Activated effector memory CD4-positive, alpha-beta T cell treated with anti-CD3 and anti-CD28 coated beads, Interleukin-2, amount 50 U/mL, for 16 hours (primary cell): ENCODE data around the gene GOSR2.
"Not testable (repeated sequence)": the region's sequence is repeated elsewhere in the genome, so short reads cannot be mapped to it uniquely, and the experiment has no call there.

Experiments
- DNase-seq: peaks from one replicate; pipeline ENCODE4 v3.0.0-alpha.2; 2020

Gene GOSR2

DNA sequence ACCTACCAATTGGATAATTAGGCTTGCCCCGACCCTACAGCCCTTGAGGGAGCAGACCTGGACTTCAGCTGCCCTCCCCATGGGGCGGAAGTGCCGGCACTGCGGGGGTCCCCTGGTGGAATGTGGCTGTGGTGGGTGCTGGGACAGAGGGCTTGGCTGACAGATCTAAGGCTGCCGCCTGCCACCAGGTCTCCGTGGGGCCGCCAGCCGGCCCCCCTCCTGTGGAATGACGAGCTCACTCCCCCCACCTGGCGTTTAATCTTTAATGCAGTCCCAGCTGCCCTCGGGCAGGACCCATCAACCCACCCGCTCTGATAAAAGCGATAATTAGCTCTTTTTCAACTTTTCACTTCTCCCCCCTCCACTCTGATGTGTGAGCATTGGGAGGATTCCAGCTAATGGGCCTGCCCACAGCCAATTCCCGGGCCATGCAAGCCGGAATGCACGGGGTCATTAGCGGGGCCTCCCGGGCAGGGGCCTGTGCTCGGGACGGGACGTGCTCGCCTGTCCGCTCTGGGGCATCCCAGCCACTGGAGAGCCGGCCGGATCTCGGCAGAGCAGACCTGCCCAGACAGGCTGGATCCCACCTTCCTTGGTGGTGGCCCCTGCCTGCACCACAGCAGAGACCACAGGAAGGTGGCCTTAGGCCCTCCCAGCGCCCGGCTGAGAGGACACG lies 28.3 kb upstream of the GOSR2 start:
- no peak for DNase-seq

DNA sequence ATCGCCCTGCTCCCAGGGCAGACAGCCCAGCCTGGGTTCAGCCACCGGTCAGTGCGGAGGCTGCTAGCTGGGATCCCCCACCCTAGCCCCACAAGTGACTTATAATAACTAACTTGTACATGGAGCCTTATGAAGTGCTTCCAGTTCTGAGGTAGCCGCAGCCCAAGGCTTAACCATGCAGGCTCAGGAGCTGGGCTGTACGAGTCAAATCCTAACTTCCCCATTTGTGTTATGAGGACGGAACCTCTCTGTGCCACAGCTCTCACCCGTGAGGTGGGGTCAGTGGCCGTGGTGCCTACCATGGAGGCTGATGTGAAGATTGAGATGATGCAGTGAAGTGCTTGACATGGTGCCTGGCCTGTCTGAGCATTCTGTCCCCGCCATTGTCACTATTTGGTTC lies 27.8 kb upstream of the GOSR2 start:
- no peak for DNase-seq

DNA sequence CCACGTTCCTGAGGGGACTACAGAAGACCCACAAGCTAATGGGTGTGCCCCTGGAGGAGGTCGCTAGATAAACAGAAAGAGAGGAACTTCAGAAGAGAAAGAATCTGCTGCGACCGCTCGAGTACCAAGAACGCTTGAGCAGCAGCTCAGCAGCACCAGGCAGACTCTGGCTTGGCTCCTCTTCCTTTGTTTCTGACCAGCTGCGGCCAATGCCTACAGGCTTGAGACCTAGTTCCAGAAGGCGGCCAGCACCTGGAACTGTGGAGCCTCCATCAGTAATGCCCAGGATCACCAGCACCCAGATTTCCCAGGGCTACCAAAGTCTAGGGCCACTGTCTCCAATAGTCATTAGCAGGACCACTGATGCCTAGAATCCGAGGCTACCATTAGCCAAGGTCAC lies 26.0 kb upstream of the GOSR2 start:
- DNase-seq = no peak

DNA sequence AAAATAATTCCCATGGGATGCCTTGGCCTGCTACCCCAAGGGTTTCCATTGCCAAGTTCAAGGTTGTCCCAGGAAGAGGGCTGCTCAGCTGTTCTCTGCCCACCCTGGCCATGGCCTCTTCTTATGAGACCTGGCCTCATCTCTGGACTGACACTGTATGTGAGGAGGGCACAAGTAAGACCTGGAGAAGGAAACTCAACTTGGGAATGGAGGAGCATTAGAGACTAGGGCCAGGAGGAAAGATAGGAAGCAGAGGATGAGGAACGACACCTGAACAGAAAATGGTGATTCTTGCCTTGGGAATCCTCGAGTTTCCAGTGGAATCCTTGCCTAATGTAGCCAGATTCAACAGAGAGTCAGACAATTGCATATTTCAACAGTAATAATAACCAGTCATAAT lies 24.6 kb upstream of the GOSR2 start:
- no peak for DNase-seq

DNA sequence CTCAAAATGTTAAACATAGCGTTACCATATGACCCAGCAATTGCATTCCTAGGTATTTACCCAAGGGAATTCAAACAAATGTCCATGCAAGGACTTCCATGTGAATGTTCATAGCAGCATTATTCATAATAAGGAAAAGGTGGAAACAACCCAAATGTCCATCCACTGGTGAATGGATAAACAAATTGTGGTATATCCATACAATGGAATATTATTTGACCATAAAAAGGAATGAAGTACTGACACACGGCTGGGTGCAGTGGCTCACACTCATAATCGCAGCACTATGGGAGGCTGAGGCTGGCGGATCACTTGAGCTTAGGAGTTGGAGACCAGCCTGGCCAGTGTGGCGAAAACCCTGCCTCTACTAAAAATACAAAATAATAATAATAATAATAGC lies 24.1 kb upstream of the GOSR2 start:
- DNase-seq = no peak

DNA sequence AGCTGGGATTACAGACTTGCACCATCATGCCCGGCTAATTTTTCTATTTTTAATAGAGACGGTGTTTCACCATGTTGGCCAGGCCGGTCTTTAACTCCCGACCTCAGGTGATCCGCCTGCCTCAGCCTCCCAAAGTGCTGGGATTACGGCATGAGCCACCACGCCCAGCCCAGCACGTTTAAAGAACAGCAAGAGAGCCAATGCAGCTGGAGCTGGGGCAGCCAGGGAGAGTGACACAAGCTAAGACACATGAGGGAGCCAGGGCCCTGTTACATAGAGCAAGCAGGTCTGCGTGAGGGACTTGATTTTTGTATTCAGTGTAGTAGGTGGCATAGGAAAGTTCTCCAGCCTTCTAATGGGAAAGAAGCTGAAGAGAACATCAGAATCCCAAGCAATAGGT lies 21.7 kb upstream of the GOSR2 start:
- peak; percentile 17 for DNase-seq

DNA sequence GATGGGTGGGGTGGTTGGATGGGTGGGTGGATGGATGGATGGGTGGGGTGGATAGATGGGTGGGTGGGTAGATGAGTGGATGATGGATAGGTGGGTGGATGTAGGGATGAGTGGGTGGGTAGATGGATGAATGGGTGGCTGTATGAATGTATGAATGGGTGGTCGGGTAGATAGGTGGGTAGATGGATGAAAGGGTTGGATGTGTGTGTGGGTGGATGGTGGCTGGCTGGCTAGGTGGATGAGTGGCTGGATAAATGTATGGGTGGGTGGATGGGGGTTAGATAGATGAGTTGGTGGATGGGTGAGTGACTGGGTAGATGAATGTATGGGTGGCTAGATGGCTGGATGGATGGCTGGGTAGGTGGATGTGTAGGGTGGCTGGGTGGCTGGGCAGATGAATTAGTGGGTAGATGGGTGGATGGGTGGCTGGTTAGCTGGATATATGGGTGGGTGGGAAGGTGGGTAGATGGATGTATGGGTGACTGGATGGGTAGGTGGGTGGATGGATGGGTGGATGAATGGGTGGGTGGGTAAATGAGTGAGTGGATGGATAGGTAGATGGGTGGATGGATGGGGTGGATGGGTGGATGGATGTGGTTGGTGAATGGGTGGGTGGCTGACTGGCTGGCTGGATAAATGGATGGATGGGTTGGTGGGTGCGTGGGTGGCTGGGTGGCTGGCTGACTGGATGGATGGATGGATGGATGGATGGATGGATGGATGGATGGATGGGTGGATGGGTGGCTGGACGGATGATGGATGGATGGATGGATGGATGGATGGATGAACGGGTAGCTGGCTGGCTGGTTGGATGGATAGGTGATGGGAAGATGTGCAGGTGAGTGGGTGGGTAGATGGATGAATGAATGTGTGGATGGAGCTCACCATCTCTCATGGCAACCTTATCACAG lies 18.9 kb upstream of the GOSR2 start:
- DNase-seq = peak; percentile 39

DNA sequence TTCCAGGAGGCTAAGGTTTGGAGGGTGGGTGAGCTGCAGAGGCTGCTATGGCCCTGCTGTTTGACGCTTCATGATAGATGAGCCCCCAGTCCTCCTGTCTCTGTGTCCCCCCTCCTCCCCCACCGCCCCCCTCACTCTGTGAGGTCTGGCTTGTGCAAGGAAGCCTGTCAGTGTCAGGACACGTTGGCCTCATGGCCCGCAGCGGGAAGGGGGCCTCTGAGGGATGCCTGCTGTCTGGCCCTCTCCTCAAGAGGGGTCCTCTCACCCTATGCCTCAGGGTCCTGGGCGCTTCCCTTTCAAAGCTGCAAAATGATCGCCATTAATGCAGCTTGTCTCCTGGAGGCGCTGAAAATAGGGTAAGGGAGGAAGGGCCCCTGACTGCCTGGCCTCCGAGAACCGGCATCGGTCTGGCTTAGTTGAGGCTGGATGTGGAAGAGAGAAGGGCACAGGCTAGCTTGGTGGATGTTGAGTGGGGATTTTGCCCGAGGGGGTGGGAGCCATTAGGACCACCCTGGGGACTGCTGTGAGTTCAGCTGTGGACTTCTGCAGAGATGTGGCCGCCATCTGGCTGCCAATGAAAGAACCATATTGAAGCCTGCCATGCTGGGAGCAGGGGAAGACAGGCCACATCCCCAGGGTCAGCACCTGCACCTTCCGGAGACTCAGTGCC lies 14.8 kb upstream of the GOSR2 start:
- DNase-seq = no peak

DNA sequence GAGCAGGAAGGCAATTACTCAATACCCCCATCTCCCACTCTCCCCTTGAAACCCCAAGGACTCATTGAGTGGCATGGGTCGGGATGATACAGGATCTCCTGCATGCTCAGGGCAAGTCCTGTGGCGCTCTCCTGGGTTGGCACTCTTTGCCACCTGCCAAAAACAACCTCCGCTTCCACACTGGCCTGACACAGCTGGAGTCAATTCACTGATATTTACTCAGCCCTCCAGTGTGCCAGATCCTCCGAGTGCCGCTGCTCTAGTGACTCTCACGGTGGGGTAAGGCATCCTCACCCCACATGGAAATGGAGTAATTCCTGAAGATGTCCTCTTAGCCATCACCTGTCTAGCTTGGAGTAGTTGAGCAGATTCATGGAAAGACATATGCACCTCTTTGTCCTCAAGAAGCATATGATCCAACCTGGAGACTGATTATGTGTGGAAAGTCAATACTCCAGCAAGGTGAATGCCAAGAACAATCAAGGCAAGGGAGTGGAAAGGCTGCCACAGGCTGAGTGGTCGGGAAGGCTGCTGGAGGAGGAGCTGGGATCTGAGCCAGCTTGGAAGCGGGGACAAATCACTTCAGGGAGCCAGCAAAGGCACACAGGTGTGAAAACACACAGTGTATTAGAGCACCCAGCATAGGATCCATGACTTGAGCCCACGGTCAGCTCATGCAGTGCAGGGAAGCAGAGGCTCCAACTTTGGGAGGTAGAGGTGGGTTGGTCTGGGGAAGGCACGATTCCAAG lies 12.6 kb upstream of the GOSR2 start:
- no peak for DNase-seq

DNA sequence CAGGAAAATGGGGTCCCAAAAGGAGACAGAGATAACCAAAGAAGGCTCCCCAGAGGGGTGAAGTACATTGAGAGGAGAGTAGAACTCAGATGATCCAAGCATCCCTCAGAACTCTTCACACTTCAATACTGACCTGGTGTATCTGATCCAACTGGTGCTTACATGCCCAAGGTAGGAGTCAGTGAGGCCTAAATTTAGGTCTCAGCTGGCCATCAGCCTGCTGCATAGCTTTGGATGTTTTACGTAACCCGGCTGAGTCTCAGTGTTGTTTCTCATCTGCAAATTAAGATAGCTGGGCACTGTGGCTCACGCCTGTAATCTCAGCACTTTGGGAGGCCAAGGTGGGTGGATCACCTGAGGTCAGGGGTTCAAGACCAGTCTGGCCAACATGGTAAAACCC lies 11.6 kb upstream of the GOSR2 start:
- no peak for DNase-seq

DNA sequence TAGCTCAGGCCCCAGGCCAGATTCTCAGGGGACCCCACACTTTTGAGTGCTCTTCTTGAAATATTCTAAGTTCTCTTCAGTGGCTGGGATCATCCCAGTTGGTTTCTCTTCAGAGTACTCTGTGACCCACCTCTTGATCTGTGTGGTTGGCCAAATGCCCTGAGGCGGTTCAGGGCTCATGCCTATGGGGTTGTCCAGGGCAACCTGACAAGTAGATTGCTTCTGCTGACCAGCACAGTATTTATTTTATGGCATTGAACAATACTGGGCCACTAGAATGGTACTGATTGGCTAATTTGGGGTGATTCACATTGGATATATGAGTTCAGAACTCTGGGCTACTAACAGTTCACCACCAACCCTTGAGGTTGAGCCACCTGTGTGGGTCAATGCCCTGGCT lies 7.4 kb upstream of the GOSR2 start:
- DNase-seq = no peak

DNA sequence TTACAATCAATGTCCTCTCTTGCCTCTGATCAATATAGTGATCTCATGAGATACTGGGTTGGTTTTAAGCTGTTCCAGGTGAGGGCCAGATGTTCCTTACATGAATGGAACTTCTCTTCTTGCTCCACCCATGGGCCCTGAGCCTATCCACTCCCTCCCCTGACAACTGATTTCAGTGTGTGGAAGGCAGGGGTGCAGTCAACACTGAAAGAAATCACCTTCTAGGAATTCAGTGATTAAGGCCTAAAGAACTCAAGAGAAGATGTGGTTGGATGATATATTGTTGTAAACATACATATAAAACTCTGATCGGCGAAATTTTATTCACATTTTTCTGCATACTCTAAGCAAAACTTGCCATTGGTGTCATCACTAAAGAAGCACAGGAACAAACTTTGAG lies 6.7 kb upstream of the GOSR2 start:
- DNase-seq = no peak

DNA sequence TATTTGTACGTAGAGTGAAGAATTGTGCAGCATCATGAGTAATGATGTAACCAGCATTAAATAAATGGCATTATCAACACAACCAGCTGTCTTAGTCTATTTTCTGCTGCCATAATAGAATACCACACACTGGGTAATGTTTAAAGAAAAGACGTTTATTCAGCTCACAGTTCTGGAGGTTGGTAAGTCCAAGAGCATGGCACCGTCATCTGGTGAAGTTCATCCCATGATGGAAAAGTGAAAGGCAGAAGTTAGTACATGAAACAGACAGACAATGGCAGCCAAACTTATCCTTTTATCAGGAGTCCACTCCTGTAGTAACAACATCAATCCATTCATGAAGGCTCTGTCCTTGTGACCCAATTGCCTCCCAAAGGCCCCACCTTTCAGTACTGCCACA lies 6.3 kb upstream of the GOSR2 start:
- DNase-seq = no peak

DNA sequence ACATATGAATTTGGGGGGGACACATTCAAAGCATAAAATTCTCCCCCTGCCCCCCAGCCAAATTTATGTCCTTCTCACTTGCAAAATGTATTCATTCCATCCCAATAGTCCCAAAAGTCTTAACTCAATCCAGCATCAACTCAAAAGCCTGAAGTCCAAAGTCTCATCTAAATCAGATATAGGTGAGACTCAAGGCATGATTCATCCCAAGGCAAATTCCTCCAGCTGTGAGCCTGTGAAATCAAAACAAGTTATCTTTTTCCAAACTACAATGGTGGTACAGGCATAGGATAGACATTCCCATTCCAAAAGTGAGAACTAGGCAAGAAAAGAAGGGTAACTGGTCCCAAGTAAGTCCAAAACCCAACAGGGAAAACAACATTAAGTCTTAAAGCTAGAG lies 5.9 kb upstream of the GOSR2 start:
- DNase-seq = no peak

DNA sequence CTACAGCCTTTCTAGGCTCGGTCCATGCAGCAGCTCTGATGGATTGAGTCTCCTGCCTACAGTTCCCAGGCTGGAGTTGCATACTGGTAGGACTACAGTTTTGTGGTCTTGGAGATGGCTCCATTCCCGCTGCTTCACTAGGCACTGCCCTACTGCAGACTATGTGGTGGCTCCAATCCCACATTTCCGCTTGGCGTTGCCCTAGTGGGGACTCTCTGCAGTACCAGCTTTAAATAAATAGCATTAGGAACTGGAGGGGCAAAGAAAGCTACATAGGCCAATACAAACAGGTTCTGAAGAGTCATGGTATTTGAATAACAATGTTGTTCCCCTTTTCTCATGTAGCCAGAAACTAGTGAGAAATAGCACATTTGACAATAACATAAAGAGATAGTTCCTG lies 5.4 kb upstream of the GOSR2 start:
- DNase-seq = no peak

DNA sequence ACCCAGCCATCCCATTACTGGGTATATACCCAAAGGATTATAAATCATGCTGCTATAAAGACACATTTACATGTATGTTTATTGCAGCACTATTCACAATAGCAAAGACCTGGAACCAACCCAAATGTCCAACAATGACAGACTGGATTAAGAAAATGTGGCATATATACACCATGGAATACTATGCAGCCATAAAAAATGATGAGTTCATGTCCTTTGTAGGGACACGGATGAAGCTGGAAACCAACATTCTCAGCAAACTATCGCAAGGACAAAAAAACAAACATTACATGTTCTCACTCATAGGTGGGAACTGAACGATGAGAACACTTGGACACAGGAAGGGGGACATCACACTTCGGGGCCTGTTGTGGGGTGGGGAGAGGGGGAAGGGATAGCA lies 998 bp upstream of the GOSR2 start:
- DNase-seq = not testable (repeated sequence)

DNA sequence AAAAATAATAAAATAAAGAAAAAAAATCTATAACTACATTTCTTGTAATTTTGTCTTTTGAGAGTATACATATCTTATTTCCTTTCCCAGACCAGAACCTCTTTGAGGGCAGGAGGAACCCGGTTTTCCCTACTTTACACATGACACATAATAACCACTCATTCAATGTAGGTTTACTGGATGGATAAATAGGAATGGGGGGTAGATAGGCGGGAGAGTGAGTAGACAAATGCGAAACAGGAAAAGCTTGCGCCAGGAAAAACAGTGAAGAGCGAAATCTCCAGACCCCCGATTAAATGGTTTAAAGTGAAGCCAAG lies 515 bp upstream of the GOSR2 start:
- DNase-seq = no peak

DNA sequence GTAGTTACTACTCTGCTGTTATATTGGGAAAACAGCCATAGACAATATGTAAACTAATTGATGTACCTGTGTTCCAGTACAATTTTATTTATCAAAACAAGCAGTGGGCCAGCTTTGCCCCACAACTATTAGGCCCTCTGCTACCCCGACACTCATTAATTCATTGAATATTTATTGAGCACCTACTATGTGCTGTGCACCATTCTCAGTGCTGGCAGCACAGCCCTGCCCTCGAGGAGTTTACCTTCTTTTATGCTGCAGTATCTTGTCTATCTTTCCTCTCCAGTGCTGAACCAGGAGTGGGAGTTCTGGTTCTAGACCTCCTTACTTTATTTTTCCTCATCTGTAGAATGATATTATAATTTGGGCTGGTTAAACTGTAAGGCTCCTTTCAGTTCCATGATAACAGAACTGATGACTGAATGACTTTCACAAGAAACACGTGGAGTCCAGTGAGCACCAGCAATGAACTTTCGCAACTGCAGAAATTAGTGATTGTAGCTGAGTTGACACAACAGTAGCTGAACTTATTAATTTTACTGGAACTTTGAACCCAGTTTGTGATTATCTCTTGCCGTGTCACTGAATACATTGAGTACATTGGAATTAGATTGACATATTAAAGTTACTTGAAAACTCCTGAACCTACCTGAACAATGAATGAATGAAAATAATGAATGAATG lies 2.4 kb downstream of the GOSR2 start:
- DNase-seq = no peak

DNA sequence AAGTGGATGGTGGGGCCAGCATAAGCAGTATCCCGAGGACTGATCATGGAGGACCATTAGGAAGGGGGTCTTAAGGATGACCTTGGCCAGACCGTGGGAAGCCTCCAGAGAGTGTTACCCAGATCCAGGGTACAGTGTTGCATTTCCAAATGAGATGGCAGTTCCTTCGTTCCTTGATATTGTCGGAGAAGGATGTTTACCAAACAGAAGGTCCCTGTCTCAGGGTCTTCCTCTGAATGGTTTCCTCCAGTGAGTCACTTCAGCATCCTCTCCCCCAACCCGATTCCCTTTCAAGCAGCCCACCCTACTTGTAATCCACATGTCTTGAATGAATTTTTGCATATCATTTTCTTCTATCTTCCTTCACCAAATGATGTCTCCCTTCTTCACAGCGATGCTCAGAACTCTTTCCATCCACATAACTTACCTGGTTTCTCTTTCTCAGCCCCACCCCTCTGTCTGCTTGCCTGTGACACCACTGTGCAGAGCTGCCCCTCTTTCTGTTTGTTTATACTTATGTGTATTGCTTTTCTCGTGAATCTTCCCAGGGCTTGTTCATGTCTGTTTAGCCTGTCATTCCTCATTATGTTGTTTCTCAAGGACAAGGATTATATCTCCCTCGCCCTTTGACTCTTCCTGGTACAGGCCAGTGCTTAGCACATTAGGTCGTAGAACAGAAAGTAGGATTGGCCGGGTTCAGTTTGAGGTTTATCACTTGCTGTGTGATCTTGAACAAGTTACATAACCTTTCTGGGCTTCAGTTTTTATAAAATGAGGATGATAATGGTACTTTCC lies 5.7 kb downstream of the GOSR2 start:
- DNase-seq = no peak

DNA sequence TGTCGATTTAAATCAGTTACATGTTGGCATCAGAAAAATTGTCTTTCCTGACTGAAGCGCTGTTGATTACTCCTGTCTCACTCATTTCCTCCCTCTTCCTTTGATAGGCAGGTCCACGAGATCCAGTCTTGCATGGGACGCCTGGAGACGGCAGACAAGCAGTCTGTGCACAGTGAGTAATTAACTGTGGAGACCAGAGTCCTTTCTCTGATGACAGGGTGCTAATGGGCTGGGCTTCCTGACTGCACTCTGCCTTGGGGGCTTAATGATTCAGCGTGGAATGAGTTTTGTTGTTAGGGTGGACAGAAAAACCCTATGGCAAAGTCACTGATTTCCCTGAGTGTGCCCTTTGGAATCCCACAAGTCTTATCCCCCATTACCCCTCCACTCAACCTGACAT lies 6.5 kb downstream of the GOSR2 start:
- DNase-seq = no peak

DNA sequence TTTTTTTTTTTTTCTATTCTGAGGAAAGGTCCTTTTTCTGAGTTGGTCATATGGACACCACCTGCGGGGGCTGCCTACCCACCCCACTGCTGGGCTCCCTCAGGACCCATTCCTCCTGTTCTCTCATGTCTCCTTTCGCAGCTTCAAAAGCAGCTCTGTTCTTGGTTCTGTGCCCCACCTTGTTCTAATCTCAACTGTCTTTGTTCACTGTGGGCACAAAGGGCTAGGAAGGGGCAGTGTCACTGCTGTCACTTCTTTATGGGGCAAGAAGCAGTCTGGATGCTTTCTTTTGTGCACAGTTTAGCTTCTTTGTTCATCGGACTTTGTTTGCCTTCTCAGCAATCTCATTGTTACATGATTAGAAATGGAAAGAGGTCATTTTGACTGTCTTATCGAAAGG lies 7.1 kb downstream of the GOSR2 start:
- DNase-seq = no peak

DNA sequence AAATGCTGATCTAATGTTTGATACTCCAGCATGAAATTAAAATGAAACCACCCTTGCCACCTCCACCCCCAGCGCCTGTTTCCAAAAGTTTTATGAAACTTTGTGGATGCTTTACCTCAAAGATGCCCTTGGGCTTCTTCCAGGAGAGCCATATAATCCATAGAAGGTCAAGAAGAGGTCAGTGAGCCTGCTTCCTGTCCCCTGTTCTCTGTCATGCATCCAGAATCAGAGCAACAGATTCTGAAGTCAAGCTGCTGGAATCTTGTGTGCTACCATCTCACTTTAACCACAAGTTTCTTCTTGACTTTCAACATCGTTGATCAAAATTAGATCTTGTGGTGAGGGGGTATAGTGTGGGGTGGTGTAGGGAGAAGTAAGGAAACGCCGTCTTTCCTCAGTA lies 8.6 kb downstream of the GOSR2 start:
- DNase-seq = no peak
